Heart left ventricle (tissue), 13 donors: ENCODE data around the gene APP.

Experiments
- CTCF ChIP-seq, 12 donors: fragments of 200-600 bp; sonication (generic) in 4 of 12; IDR thresholded peaks; one replicate each; pipeline versions ENCODE4 v1.5.0 to v1.8.0; 2018 to 2022; ENCODE audit warnings: antibody characterized with exemption in 12 of 12, mild to moderate bottlenecking in 5 of 12
- POLR2A ChIP-seq, 2 donors: fragments of 450-650 bp; IDR thresholded peaks; one replicate each; pipeline ENCODE4 v1.6.1; 2017; ENCODE audit warnings: antibody characterized with exemption in 2 of 2, mild to moderate bottlenecking in 2 of 2, moderate library complexity in 2 of 2
- donor health status: ischemic (EF 13 %, LVEDD 7.1; RV severe dilation, severe dysfunction).
- donor health status: DM: no; HTN: yes; CAD: no.
- donor health status: DM: no; HTN: no; CAD: no.
- donor health status: ischemic (EF 25% LVEDD 6.9; RV normal size, moderate dysfunction).
- donor health status: ischemic (EF 25% LVEDD 5.7; RV mildly dilated, moderate dysfunction).
- donor health status: ischemic (EF 35%, LVEDD 5.7; RV mildly dilated, moderate dysfunction).
- donor health status: nonischemic (EF 11% LVEDD 7.7; RV severe dilation, severe dysfunction).
- donor health status: DM: yes; HTN: yes; CAD: no.
- donor health status: PGD.
- donor health status: ischemic (EF 29% LVEDD 5.4; RV normal size, mild dysfunction).
- donor health status: nonischemic (EF 23%, LVEDD 6.1; RV moderate dilation, normal function).

GRCh38 chr21:25903607-25904006, 267.0 kb downstream of the APP start:
- no peak for TF ChIP-seq CTCF (IDR thresholded peaks at IDR 0.05)
- TF ChIP-seq POLR2A (IDR thresholded peaks at IDR 0.05): no peak
